HepG2 (cell line): ENCODE measurements around the gene NKD1. TPM values are rescaled to one million over a fixed set of nuclear protein-coding genes. Genes with fewer than 3 reads are reported as not detected.

ENCODE experiments used
- ARID5B ChIP-seq: IDR thresholded peaks from 2 replicates; pipeline ENCODE4 v1.4.0; 2020; ENCODE audit warnings: mild to moderate bottlenecking, missing genetic modification reagents
- DNMT3B ChIP-seq: conservative IDR thresholded peaks from 2 replicates; pipeline ENCODE4 v1.6.1; 2016; ENCODE audit warnings: missing biosample characterization, control low read depth
- FOXC1 ChIP-seq: sonication (generic); formaldehyde crosslinking; IDR thresholded peaks from 2 replicates; pipeline ENCODE4 v1.8.0; 2022; ENCODE audit warnings: mild to moderate bottlenecking, missing genetic modification reagents, borderline replicate concordance
- FOXP1 ChIP-seq, 2 experiments: fragments of 450-650 bp in 1 of 2; IDR thresholded peaks; 2 replicates each; pipeline ENCODE4 v1.6.1; 2017 to 2018; ENCODE audit warnings: antibody characterized with exemption in 1 of 2
- MAFK ChIP-seq, 2 experiments: IDR thresholded peaks in 1 of 2; conservative IDR thresholded peaks in 1 of 2; 2 replicates each; pipeline ENCODE4 v1.6.1; 2011; ENCODE audit warnings: improper control_type of control experiment in 2 of 2, low read length in 2 of 2
- NFATC3 ChIP-seq: sonication (generic); formaldehyde crosslinking; IDR thresholded peaks from 2 replicates; pipeline ENCODE4 v1.5.1; 2020; ENCODE audit warnings: mild to moderate bottlenecking, missing genetic modification reagents
- NR2F2 ChIP-seq: IDR thresholded peaks from 2 replicates; pipeline ENCODE4 v1.6.1; 2012; ENCODE audit warnings: low read depth, inconsistent platforms, borderline replicate concordance
- PRDM10 ChIP-seq: sonication (generic); formaldehyde crosslinking; IDR thresholded peaks from 2 replicates; pipeline ENCODE4 v1.4.0; 2020; ENCODE audit warnings: low read depth, missing genetic modification reagents
- TEAD3 ChIP-seq: optimal IDR thresholded peaks from 2 replicates; pipeline ENCODE3; 2016; ENCODE audit warnings: borderline replicate concordance
- ZBTB3 ChIP-seq: sonication (generic); formaldehyde crosslinking; IDR thresholded peaks from 2 replicates; pipeline ENCODE4 v1.4.0; 2020; ENCODE audit warnings: low read depth, mild to moderate bottlenecking, moderate library complexity, missing genetic modification reagents, borderline replicate concordance
- ZBTB49 ChIP-seq: sonication (generic); formaldehyde crosslinking; IDR thresholded peaks from 2 replicates; pipeline ENCODE4 v1.4.0; 2020; ENCODE audit warnings: missing genetic modification reagents, borderline replicate concordance
- ZNF639 ChIP-seq: conservative IDR thresholded peaks from 2 replicates; pipeline ENCODE4 v1.6.1; 2018; ENCODE audit warnings: missing genetic modification reagents
- ZNF770 ChIP-seq: sonication (generic); formaldehyde crosslinking; IDR thresholded peaks from 2 replicates; pipeline ENCODE4 v1.5.0; 2020; ENCODE audit warnings: mild to moderate bottlenecking, missing genetic modification reagents
- polyA plus RNA-seq, 8 experiments: library from polyadenylated mRNA; depleted of rRNA in 3 of 8; stranded (reverse) in 7 of 8; unstranded in 1 of 8; fragments of >200 nt; fragmentation: Illumina TruSeq in 4 of 8; extraction: Trizol in 4 of 8; gene quantifications; 2 replicates each; pipeline versions ENCODE4 v1.2.1 to v1.2.3, GENCODE V29; 2011 to 2016; ENCODE audit warnings: low read depth in 4 of 8, missing spikeins in 1 of 8, mixed read lengths in 1 of 8; ENCODE audit not compliant: insufficient read depth in 1 of 8
- total RNA-seq, 5 experiments: library from RNA; depleted of rRNA; stranded (reverse); fragments of >200 nt; fragmentation: Illumina TruSeq; extraction: Trizol; gene quantifications; 2 replicates each; pipeline ENCODE4 v1.2.3, GENCODE V29; 2016; ENCODE audit warnings: low read depth in 1 of 5

Gene NKD1
- total and polyA plus RNA-seq, 2 of the 13 experiments (the other 11 are each of a cell fraction or from before 2014, with no cell fraction given), result 70.4 to 121 TPM

- TF ChIP-seq ARID5B (CRISPR knock-in tag), result no peak
- no peak for TF ChIP-seq NFATC3 (CRISPR knock-in tag)
- TF ChIP-seq NR2F2, result no peak
- TF ChIP-seq ZBTB49 (CRISPR knock-in tag), result no peak
- no peak for TF ChIP-seq TEAD3 (CRISPR knock-in tag)
- TF ChIP-seq PRDM10 (CRISPR knock-in tag), result no peak
- TF ChIP-seq ZNF639 (CRISPR knock-in tag), result no peak
- no peak for TF ChIP-seq ZNF770
- no peak for TF ChIP-seq FOXC1
- no peak for TF ChIP-seq DNMT3B
- no peak for TF ChIP-seq ZBTB3 (CRISPR knock-in tag)
- TF ChIP-seq MAFK (conservative IDR thresholded peaks at IDR 0.05 in 1 of 2, IDR thresholded peaks at IDR 0.05 in 1 of 2; ENCODE audit: low read length in 2 of 2), result no peak
- TF ChIP-seq FOXP1 (IDR thresholded peaks at IDR 0.05), result no peak
- no peak for TF ChIP-seq FOXP1 (CRISPR knock-in tag; IDR thresholded peaks at IDR 0.05)
Measured at GRCh38 chr16:50666658-50667496, 118.7 kb downstream of the NKD1 start (continued).
